GM12878 (cell line): ENCODE measurements around the gene SUMF1. TPM values are rescaled to one million over a fixed set of nuclear protein-coding genes. Genes with fewer than 3 reads are reported as not detected.

ENCODE experiments used
- ATAC-seq: fragments of 200-7000 bp; cut with Tn5 transposase; 3 replicates; pipeline ENCODE4 v1.9.1; 2020; ENCODE audit warnings: mild to moderate bottlenecking, moderate library complexity
- BruUV-seq: library from RNA; stranded (reverse); fragments of 400-500 nt; replicated peaks from 2 replicates; lab custom pipeline; 2021; lab: Mats Ljungman, UMichigan
- CTCF ChIA-PET: fragments of 300-600 bp; sonication (Branson Sonifier 250); formaldehyde crosslinking; extraction: SDS; loops from one replicate; lab custom pipeline; 2021; ENCODE audit warnings: inconsistent platforms; lab: Yijun Ruan, JAX
- POLR2A ChIA-PET: fragments of 350-600 bp; formaldehyde crosslinking; extraction: SDS; loops from one replicate; lab custom pipeline; 2021; ENCODE audit warnings: inconsistent platforms; lab: Charles Lee
- RAD21 ChIA-PET: fragments of 300-600 bp; sonication (Branson Sonifier 250); formaldehyde crosslinking; loops from one replicate; lab custom pipeline; 2023; ENCODE audit warnings: antibody characterized with exemption; ENCODE audit not compliant: unreplicated experiment; lab: Charles Lee
- SMC1A ChIA-PET: fragments of 300-600 bp; sonication (Branson Sonifier 250); formaldehyde crosslinking; loops from one replicate; lab custom pipeline; 2023; ENCODE audit not compliant: unreplicated experiment, uncharacterized antibody; lab: Charles Lee
- DNase-seq: peaks from one replicate; pipeline ENCODE4 v3.0.0-alpha.2; 2011; ENCODE audit warnings: low read depth, low spot score
- FAIRE-seq: peaks from 3 replicates; lab custom pipeline; 2011; peaks lifted over from hg19 to GRCh38; lab: Jason Lieb, UNC
- H2AFZ ChIP-seq: 2 replicates; pipeline ENCODE4 v1.6.0; 2011; ENCODE audit warnings: low read depth, low read length, control low read depth; ENCODE audit not compliant: control insufficient read depth
- H3K27ac ChIP-seq: 2 replicates; pipeline ENCODE4 v1.5.1; 2011; ENCODE audit warnings: control low read depth; ENCODE audit not compliant: control insufficient read depth, insufficient read depth
- H3K27me3 ChIP-seq, 2 experiments: replicated peaks in 1 of 2; 2 replicates each; pipeline versions ENCODE4 v1.6.0 to v1.6.1; 2011; ENCODE audit warnings: low read length in 1 of 2; ENCODE audit not compliant: control insufficient read depth in 2 of 2, insufficient read depth in 2 of 2
- H3K36me3 ChIP-seq, 2 experiments: 2 replicates each; pipeline ENCODE4 v1.5.1; 2011; ENCODE audit warnings: low read length in 1 of 2; ENCODE audit not compliant: control insufficient read depth in 2 of 2, insufficient read depth in 2 of 2
- H3K4me1 ChIP-seq: 2 replicates; pipeline ENCODE4 v1.6.1; 2011; ENCODE audit warnings: mild to moderate bottlenecking, low read length, moderate library complexity, mixed read lengths; ENCODE audit not compliant: control insufficient read depth, insufficient read depth
- H3K4me2 ChIP-seq: 2 replicates; pipeline ENCODE4 v1.6.0; 2011; ENCODE audit warnings: control low read depth; ENCODE audit not compliant: control insufficient read depth, insufficient read depth
- H3K4me3 ChIP-seq: fragments of 200-600 bp; sonication (generic); 2 replicates; pipeline ENCODE4 v1.5.1; 2016
- H3K79me2 ChIP-seq: 2 replicates; pipeline ENCODE4 v1.6.0; 2011; ENCODE audit warnings: low read length; ENCODE audit not compliant: control insufficient read depth, insufficient read depth
- H3K9ac ChIP-seq: 2 replicates; pipeline ENCODE4 v1.8.0; 2011; ENCODE audit warnings: low read length, control low read depth, mixed read lengths; ENCODE audit not compliant: control insufficient read depth, insufficient read depth
- H3K9me3 ChIP-seq: replicated peaks from 3 replicates; pipeline ENCODE4 v1.5.1; 2011; ENCODE audit warnings: mild to moderate bottlenecking, low read length; ENCODE audit not compliant: control insufficient read depth, insufficient read depth
- H4K20me1 ChIP-seq: 2 replicates; pipeline ENCODE4 v1.6.0; 2011; ENCODE audit not compliant: control insufficient read depth, insufficient read depth
- IKZF1 ChIP-seq: fragments of 450-650 bp; conservative IDR thresholded peaks from 2 replicates; pipeline ENCODE4 v1.6.1; 2017; ENCODE audit warnings: antibody characterized with exemption, mild to moderate bottlenecking
- KDM1A ChIP-seq: fragments of 200-600 bp; sonication (generic); IDR thresholded peaks from 2 replicates; pipeline ENCODE4 v1.6.1; 2016; ENCODE audit warnings: borderline replicate concordance
- NFIC ChIP-seq: IDR thresholded peaks from 2 replicates; pipeline ENCODE4 v1.6.1; 2012; ENCODE audit warnings: low read depth, mild to moderate bottlenecking, inconsistent platforms, low read length, moderate library complexity
- POU2F2 ChIP-seq: IDR thresholded peaks from 3 replicates; pipeline ENCODE4 v1.6.1; 2011; ENCODE audit warnings: low read depth, mild to moderate bottlenecking, low read length, borderline replicate concordance
- SIX5 ChIP-seq: IDR thresholded peaks from 2 replicates; pipeline ENCODE4 v1.6.1; 2011; ENCODE audit warnings: mild to moderate bottlenecking, low read depth, low read length, moderate library complexity; ENCODE audit not compliant: severe bottlenecking
- SMC3 ChIP-seq: IDR thresholded peaks from 2 replicates; pipeline ENCODE4 v1.6.1; 2011; ENCODE audit warnings: low read length, improper control_type of control experiment, borderline replicate concordance
- TCF7 ChIP-seq: IDR thresholded peaks from 2 replicates; pipeline ENCODE4 v1.6.1; 2014; ENCODE audit warnings: antibody characterized with exemption, borderline replicate concordance
- WGBS: methylation state at CpG from one replicate; pipeline ENCODE4 v1.1.6; 2016; ENCODE audit warnings: low lambda C conversion rate; ENCODE audit not compliant: insufficient replicate concordance, insufficient coverage; ENCODE audit errors: missing lambda C conversion rate; 5-methylcytosine and 5-hydroxymethylcytosine counted together
- in situ Hi-C: fragments of 300-500 bp; cut with MboI; formaldehyde crosslinking; loops from 9 replicates; pipeline ENCODE4 v1.14.3; 2018; ENCODE audit warnings: mixed read lengths
- intact Hi-C: fragments of 100-400 bp; cut with micrococcal nuclease; formaldehyde crosslinking; loops from one replicate; pipeline ENCODE4 v1.14.2; 2022; ENCODE audit not compliant: unreplicated experiment
- polyA plus RNA-seq, 11 experiments: library from polyadenylated mRNA; depleted of rRNA in 4 of 11; unstranded in 6 of 11; stranded (reverse) in 5 of 11; fragments of >200 nt; fragmentation: Nextera tagmentation in 4 of 11; fragmentation: Illumina TruSeq in 1 of 11; extraction: Ambion mirVana in 4 of 11; extraction: Trizol in 1 of 11; gene quantifications; 1 replicate in 1 of 11; 2 replicates in 10 of 11; pipeline versions ENCODE4 v1.2.1 to v1.2.3, GENCODE V29; 2011 to 2016; ENCODE audit warnings: inconsistent platforms in 2 of 11, missing spikeins in 2 of 11, low read depth in 1 of 11
- total RNA-seq, 4 experiments: library from RNA; depleted of rRNA in 3 of 4; stranded (reverse); fragments of >200 nt in 3 of 4; fragmentation: Illumina TruSeq in 1 of 4; extraction: Trizol in 1 of 4; gene quantifications; 2 replicates each; pipeline versions ENCODE4 v1.2.1 to v1.2.3, GENCODE V29; 2013 to 2021
- TF ChIP-seq, protein P1 (sequence below): fragments of 450-650 bp; formaldehyde crosslinking; IDR thresholded peaks from 2 replicates; pipeline ENCODE4 v1.4.0; 2020; ENCODE audit warnings: mild to moderate bottlenecking, moderate library complexity
- TF ChIP-seq, protein P2 (sequence below): IDR thresholded peaks from 2 replicates; pipeline ENCODE4 v1.6.1; 2012; ENCODE audit warnings: mild to moderate bottlenecking, low read depth, low read length
- TF ChIP-seq, protein P3 (sequence below): IDR thresholded peaks from 2 replicates; pipeline ENCODE4 v1.6.1; 2011; ENCODE audit warnings: borderline replicate concordance, low read depth, mild to moderate bottlenecking, moderate library complexity, low read length; ENCODE audit not compliant: insufficient read depth, poor library complexity, severe bottlenecking
- TF ChIP-seq, protein P4 (sequence below): fragments of 450-650 bp; IDR thresholded peaks from 2 replicates; pipeline ENCODE4 v1.6.1; 2017; ENCODE audit warnings: antibody characterized with exemption, mild to moderate bottlenecking, moderate library complexity

Gene SUMF1
- total and polyA plus RNA-seq, 10 of the 15 experiments (the other 5 are each of a cell fraction or from before 2014, with no cell fraction given): 3.2 to 14.3 (median 8.5) TPM

DNA sequence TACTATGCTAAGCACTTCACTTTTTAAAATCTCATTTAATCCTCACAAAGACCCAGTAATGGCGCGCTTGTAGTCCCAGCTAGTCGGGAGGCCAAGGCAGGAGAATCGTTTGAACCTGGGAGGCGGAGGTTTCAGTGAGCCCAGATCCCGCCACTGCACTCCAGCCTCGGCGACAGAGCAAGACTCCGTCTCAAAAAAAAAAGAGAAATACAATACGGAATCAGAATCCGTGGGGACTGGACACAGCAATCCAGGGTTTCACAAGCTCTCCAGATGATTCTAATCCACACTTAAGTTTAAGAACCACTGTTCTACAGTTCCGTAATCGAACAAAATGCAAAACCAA, 426 bp upstream of the SUMF1 start (continued):
- TF ChIP-seq, protein P1, sequence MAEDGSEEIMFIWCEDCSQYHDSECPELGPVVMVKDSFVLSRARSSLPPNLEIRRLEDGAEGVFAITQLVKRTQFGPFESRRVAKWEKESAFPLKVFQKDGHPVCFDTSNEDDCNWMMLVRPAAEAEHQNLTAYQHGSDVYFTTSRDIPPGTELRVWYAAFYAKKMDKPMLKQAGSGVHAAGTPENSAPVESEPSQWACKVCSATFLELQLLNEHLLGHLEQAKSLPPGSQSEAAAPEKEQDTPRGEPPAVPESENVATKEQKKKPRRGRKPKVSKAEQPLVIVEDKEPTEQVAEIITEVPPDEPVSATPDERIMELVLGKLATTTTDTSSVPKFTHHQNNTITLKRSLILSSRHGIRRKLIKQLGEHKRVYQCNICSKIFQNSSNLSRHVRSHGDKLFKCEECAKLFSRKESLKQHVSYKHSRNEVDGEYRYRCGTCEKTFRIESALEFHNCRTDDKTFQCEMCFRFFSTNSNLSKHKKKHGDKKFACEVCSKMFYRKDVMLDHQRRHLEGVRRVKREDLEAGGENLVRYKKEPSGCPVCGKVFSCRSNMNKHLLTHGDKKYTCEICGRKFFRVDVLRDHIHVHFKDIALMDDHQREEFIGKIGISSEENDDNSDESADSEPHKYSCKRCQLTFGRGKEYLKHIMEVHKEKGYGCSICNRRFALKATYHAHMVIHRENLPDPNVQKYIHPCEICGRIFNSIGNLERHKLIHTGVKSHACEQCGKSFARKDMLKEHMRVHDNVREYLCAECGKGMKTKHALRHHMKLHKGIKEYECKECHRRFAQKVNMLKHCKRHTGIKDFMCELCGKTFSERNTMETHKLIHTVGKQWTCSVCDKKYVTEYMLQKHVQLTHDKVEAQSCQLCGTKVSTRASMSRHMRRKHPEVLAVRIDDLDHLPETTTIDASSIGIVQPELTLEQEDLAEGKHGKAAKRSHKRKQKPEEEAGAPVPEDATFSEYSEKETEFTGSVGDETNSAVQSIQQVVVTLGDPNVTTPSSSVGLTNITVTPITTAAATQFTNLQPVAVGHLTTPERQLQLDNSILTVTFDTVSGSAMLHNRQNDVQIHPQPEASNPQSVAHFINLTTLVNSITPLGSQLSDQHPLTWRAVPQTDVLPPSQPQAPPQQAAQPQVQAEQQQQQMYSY: no peak
- TF ChIP-seq IKZF1: no peak

DNA sequence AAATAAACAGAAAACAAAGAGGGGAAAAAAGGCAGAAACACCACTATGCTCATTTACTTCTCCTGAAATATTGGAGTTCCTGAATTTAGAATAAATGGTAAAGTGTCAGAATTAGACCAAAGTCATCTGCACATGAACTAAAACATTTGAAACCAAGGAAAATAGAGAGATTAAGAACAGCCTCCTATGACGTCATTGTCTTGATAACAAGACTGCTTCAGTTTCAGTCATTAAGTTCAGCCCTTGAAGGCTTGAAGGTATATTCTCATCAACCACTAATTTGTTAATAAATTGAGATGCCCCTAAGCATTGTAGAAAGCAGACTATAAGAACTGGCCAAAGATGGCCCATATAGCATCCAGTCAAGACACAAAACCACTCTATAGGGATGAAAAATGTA, 2.5 kb downstream of the SUMF1 start:
- ChIA-PET RAD21 (no interaction called here), CTCF (no interaction called here), SMC1A (no interaction called here), POLR2A (interaction anchor here (0.7 kb wide), 1 partner anchor 548 kb away, joined by 3 read pairs; no protein-coding TSS in a partner anchor)
- FAIRE-seq: no peak
- Histone ChIP-seq H3K79me2 (peaks cover 5% of the 10 kb centered on the region), H4K20me1 (no peaks in the 10 kb centered on the region), H3K27me3 (no peaks in the 10 kb centered on the region), H3K27ac (no peak overlapping the region), H2AFZ (no peak overlapping the region), H3K4me2 (no peak overlapping the region), H3K4me3 (no peak overlapping the region), H3K4me1 (peaks cover 8% of the 10 kb centered on the region), H3K9me3 (no peaks in the 10 kb centered on the region), H3K9ac (no peak overlapping the region), H3K36me3 (no peaks in the 10 kb centered on the region)
- ATAC-seq: no peak
- TSS peak; percentile 41 for BruUV-seq
- 95% methylated on average over 1 of the region's 1 CpG for WGBS
- intact Hi-C loops: no loop called here
- DNase-seq: no peak
- in situ Hi-C loops: no loop called here
- TF ChIP-seq KDM1A (no peak), TCF7 (no peak), POU2F2 (no peak), NFIC (no peak), SIX5 (no peak), SMC3 (no peak)
- TF ChIP-seq, protein P2, sequence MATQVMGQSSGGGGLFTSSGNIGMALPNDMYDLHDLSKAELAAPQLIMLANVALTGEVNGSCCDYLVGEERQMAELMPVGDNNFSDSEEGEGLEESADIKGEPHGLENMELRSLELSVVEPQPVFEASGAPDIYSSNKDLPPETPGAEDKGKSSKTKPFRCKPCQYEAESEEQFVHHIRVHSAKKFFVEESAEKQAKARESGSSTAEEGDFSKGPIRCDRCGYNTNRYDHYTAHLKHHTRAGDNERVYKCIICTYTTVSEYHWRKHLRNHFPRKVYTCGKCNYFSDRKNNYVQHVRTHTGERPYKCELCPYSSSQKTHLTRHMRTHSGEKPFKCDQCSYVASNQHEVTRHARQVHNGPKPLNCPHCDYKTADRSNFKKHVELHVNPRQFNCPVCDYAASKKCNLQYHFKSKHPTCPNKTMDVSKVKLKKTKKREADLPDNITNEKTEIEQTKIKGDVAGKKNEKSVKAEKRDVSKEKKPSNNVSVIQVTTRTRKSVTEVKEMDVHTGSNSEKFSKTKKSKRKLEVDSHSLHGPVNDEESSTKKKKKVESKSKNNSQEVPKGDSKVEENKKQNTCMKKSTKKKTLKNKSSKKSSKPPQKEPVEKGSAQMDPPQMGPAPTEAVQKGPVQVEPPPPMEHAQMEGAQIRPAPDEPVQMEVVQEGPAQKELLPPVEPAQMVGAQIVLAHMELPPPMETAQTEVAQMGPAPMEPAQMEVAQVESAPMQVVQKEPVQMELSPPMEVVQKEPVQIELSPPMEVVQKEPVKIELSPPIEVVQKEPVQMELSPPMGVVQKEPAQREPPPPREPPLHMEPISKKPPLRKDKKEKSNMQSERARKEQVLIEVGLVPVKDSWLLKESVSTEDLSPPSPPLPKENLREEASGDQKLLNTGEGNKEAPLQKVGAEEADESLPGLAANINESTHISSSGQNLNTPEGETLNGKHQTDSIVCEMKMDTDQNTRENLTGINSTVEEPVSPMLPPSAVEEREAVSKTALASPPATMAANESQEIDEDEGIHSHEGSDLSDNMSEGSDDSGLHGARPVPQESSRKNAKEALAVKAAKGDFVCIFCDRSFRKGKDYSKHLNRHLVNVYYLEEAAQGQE: no peak
- TF ChIP-seq, protein P3, sequence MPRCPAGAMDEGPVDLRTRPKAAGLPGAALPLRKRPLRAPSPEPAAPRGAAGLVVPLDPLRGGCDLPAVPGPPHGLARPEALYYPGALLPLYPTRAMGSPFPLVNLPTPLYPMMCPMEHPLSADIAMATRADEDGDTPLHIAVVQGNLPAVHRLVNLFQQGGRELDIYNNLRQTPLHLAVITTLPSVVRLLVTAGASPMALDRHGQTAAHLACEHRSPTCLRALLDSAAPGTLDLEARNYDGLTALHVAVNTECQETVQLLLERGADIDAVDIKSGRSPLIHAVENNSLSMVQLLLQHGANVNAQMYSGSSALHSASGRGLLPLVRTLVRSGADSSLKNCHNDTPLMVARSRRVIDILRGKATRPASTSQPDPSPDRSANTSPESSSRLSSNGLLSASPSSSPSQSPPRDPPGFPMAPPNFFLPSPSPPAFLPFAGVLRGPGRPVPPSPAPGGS: no peak
- TF ChIP-seq, protein P4, sequence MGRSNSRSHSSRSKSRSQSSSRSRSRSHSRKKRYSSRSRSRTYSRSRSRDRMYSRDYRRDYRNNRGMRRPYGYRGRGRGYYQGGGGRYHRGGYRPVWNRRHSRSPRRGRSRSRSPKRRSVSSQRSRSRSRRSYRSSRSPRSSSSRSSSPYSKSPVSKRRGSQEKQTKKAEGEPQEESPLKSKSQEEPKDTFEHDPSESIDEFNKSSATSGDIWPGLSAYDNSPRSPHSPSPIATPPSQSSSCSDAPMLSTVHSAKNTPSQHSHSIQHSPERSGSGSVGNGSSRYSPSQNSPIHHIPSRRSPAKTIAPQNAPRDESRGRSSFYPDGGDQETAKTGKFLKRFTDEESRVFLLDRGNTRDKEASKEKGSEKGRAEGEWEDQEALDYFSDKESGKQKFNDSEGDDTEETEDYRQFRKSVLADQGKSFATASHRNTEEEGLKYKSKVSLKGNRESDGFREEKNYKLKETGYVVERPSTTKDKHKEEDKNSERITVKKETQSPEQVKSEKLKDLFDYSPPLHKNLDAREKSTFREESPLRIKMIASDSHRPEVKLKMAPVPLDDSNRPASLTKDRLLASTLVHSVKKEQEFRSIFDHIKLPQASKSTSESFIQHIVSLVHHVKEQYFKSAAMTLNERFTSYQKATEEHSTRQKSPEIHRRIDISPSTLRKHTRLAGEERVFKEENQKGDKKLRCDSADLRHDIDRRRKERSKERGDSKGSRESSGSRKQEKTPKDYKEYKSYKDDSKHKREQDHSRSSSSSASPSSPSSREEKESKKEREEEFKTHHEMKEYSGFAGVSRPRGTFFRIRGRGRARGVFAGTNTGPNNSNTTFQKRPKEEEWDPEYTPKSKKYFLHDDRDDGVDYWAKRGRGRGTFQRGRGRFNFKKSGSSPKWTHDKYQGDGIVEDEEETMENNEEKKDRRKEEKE: no peak
